CD4-positive, alpha-beta memory T cell (primary cell): ENCODE data around the gene DNMT3A. TPM values are rescaled to one million over a fixed set of nuclear protein-coding genes. Genes with fewer than 3 reads are reported as not detected.

Experiments used
- CTCF ChIA-PET: fragments of 350-600 bp; sonication (Branson Sonifier 250); formaldehyde crosslinking; loops from one replicate; lab custom pipeline; 2021; ENCODE audit warnings: inconsistent platforms; ENCODE audit not compliant: partially characterized antibody; lab: Charles Lee
- POLR2A ChIA-PET: fragments of 350-600 bp; sonication (Branson Sonifier 250); formaldehyde crosslinking; loops from one replicate; lab custom pipeline; 2021; ENCODE audit not compliant: partially characterized antibody; lab: Charles Lee
- DNase-seq, 5 donors: peaks; one replicate each; pipeline versions ENCODE4 v3.0.0 to v3.0.0-alpha.2; 2020 to 2022; ENCODE audit warnings: mixed read lengths in 1 of 5
- H3K27ac ChIP-seq: one replicate; pipeline ENCODE4 v1.7.0; 2013; ENCODE audit warnings: low read depth, low read length
- H3K27me3 ChIP-seq: 2 replicates; pipeline ENCODE4 v1.7.0; 2013; ENCODE audit warnings: mild to moderate bottlenecking, low read length, moderate library complexity; ENCODE audit not compliant: insufficient read depth
- H3K36me3 ChIP-seq: 2 replicates; pipeline ENCODE4 v1.7.0; 2013; ENCODE audit warnings: mild to moderate bottlenecking, low read length, moderate library complexity; ENCODE audit not compliant: insufficient read depth
- H3K4me1 ChIP-seq: 2 replicates; pipeline ENCODE4 v1.7.0; 2013; ENCODE audit warnings: mild to moderate bottlenecking, low read length, moderate library complexity; ENCODE audit not compliant: insufficient read depth
- H3K4me3 ChIP-seq, 2 donors: one replicate each; pipeline ENCODE4 v1.7.0; 2013; ENCODE audit warnings: low read length in 2 of 2, mild to moderate bottlenecking in 1 of 2
- H3K9me3 ChIP-seq, 2 donors: one replicate each; pipeline ENCODE4 v1.7.0; 2013; ENCODE audit warnings: low read length in 2 of 2, control low read depth in 1 of 2; ENCODE audit not compliant: control insufficient read depth in 1 of 2
- H3K27ac Mint-ChIP-seq, 7 donors: one replicate each; pipeline ENCODE4 v1.8.0; 2020 to 2021; ENCODE audit warnings: mixed read lengths in 7 of 7, mild to moderate bottlenecking in 6 of 7, inconsistent platforms in 3 of 7, moderate library complexity in 3 of 7
- H3K27me3 Mint-ChIP-seq, 2 donors: one replicate each; pipeline ENCODE4 v1.8.0; 2020 to 2021; ENCODE audit warnings: mixed read lengths in 2 of 2
- H3K36me3 Mint-ChIP-seq, 2 donors: one replicate each; pipeline ENCODE4 v1.8.0; 2020 to 2021; ENCODE audit warnings: mixed read lengths in 2 of 2, inconsistent platforms in 1 of 2, mild to moderate bottlenecking in 1 of 2
- H3K4me1 Mint-ChIP-seq, 4 donors: one replicate each; pipeline ENCODE4 v1.8.0; 2020 to 2021; ENCODE audit warnings: mixed read lengths in 4 of 4, mild to moderate bottlenecking in 1 of 4
- H3K4me3 Mint-ChIP-seq, 8 donors: one replicate each; pipeline ENCODE4 v1.8.0; 2020 to 2021; ENCODE audit warnings: mixed read lengths in 8 of 8, mild to moderate bottlenecking in 7 of 8, moderate library complexity in 6 of 8, inconsistent platforms in 3 of 8
- H3K9me3 Mint-ChIP-seq, 8 donors: one replicate each; pipeline ENCODE4 v1.8.0; 2020 to 2021; ENCODE audit warnings: mixed read lengths in 8 of 8, mild to moderate bottlenecking in 5 of 8, inconsistent platforms in 3 of 8, moderate library complexity in 1 of 8
- intact Hi-C: fragments of 100-400 bp; cut with micrococcal nuclease; formaldehyde crosslinking; loops from one replicate; pipeline ENCODE4 v1.15.1; 2023
- polyA plus RNA-seq, 2 donors: library from polyadenylated mRNA; unstranded; fragments of 300-500 nt; fragmentation: Illumina TruSeq; gene quantifications; one replicate each; pipeline ENCODE4 v1.2.3, GENCODE V29; 2021
- total RNA-seq, 2 experiments: library from RNA; stranded (reverse); gene quantifications; one replicate each; pipeline ENCODE4 v1.2.3, GENCODE V29; 2021

DNMT3A gene
- total and polyA plus RNA-seq, 4 experiments from 2014 or later, result 7.5 to 71.6 (median 38.4) TPM

- H3K4me1 Mint-ChIP-seq, result peaks cover 11 to 27% (median 21%) of the 10 kb centered on the region in 4 donors
- Histone ChIP-seq H3K4me1 (peaks cover 13% of the 10 kb centered on the region), H3K9me3 (no peaks in the 10 kb centered on the region), H3K36me3 (peaks cover 53% of the 10 kb centered on the region), H3K27me3 (no peaks in the 10 kb centered on the region), H3K4me3 (no peak overlapping the region), H3K27ac (no peak overlapping the region)
- H3K27ac Mint-ChIP-seq, result peak overlapping the region in 1 of 7 donors; percentile 47
- H3K27me3 Mint-ChIP-seq, result no peaks in the 10 kb centered on the region
- no peaks in the 10 kb centered on the region for H3K9me3 Mint-ChIP-seq
- H3K36me3 Mint-ChIP-seq, result peaks cover 15 to 52% of the 10 kb centered on the region in 2 donors
- ChIA-PET CTCF (no interaction called here), POLR2A (interaction anchor here (0.7 to 1.1 kb wide), 3 partner anchors 16 to 39 kb away, joined by 3 to 5 read pairs (median 3); no protein-coding TSS in a partner anchor)
- intact Hi-C loops, result no loop called here
- no peak for DNase-seq
- no peak overlapping the region for H3K4me3 Mint-ChIP-seq
Measured at GRCh38 chr2:25246558-25247290, 95.0 kb downstream of the DNMT3A start.

DNA sequence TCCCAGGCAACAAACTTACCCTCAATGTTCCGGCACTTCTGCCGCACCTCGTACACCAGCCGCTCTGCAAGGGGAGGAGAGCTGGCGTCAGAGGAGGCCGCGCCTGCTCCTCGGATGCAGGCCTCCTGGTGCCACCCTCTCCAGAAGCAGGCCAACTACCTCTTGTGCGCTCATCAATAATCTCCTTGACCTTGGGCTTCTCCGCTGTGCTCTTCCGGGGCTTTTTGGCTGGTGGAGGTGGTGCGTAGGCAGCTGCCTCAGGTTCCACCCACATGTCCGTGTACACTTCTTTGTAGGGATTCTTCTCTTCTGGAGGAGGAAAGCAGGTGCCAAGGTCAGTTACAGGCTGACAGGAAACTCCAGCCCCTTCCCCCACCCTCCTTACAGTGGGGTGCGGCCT lies 95.7 kb downstream of the DNMT3A start:
- POLR2A ChIA-PET, result no interaction called here
- DNase-seq, result no peak
- peaks cover 60% of the 10 kb centered on the region for H3K36me3 ChIP-seq
- no peaks in the 10 kb centered on the region for H3K9me3 Mint-ChIP-seq
- H3K4me1 Mint-ChIP-seq, result peaks cover 9 to 21% (median 17%) of the 10 kb centered on the region in 4 donors
- H3K27me3 Mint-ChIP-seq, result no peaks in the 10 kb centered on the region
- no peak overlapping the region for H3K4me3 Mint-ChIP-seq
- peaks cover 21 to 59% of the 10 kb centered on the region in 2 donors for H3K36me3 Mint-ChIP-seq
- H3K4me1 ChIP-seq, result peaks cover 7% of the 10 kb centered on the region
- intact Hi-C loops, result no loop called here
- no peaks in the 10 kb centered on the region for H3K27me3 ChIP-seq
- H3K9me3 ChIP-seq, result no peaks in the 10 kb centered on the region
- H3K27ac ChIP-seq, result no peak overlapping the region
- CTCF ChIA-PET, result no interaction called here
- no peak overlapping the region for H3K27ac Mint-ChIP-seq
- H3K4me3 ChIP-seq, result no peak overlapping the region

- intact Hi-C loops, result no loop called here
- DNase-seq, result no peak
- peaks cover under 1% of the 10 kb centered on the region for H3K4me1 ChIP-seq
- no peak overlapping the region for H3K27ac ChIP-seq
- no peaks in the 10 kb centered on the region for H3K27me3 ChIP-seq
- H3K36me3 ChIP-seq, result peaks cover 68% of the 10 kb centered on the region
- Mint-ChIP-seq H3K4me1 (peaks cover 6 to 12% (median 11%) of the 10 kb centered on the region in 4 donors), H3K27ac (no peak overlapping the region), H3K9me3 (no peaks in the 10 kb centered on the region), H3K36me3 (peaks cover 23 to 68% of the 10 kb centered on the region in 2 donors), H3K4me3 (no peak overlapping the region), H3K27me3 (no peaks in the 10 kb centered on the region)
- POLR2A ChIA-PET, result no interaction called here
- no peak overlapping the region for H3K4me3 ChIP-seq
- H3K9me3 ChIP-seq, result no peaks in the 10 kb centered on the region
- CTCF ChIA-PET, result no interaction called here
Measured at GRCh38 chr2:25245141-25245540, 96.6 kb downstream of the DNMT3A start.

DNA sequence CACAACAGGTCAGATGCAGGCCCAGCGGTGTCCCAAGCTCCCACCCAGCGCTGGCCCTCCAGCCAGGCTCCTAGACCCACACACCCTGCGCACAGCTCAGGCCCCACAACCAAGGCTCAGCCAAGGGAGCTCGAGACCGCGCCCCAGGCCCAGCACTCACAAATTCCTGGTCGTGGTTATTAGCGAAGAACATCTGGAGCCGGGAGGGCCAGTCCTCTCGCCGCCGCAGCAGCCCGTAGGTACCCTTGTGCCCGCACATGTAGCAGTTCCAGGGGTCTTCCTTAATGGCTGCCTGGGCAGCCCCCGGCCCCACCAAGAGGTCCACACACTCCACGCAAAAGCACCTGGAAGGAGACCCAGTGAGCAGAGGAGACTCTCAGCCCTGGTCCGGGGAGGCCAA lies 97.7 kb downstream of the DNMT3A start:
- Histone ChIP-seq H3K9me3 (no peaks in the 10 kb centered on the region), H3K27ac (no peak overlapping the region), H3K4me1 (no peaks in the 10 kb centered on the region), H3K4me3 (no peak overlapping the region), H3K27me3 (no peaks in the 10 kb centered on the region), H3K36me3 (peaks cover 80% of the 10 kb centered on the region)
- CTCF ChIA-PET, result interaction anchor here (0.6 to 1.9 kb wide), 3 partner anchors 15 to 33 kb away, joined by 3 to 4 read pairs (median 3); no protein-coding TSS in a partner anchor
- intact Hi-C loops, result no loop called here
- no peak for DNase-seq
- Mint-ChIP-seq H3K4me3 (no peak overlapping the region), H3K9me3 (no peaks in the 10 kb centered on the region), H3K27ac (no peak overlapping the region), H3K36me3 (peaks cover 30 to 72% of the 10 kb centered on the region in 2 donors), H3K27me3 (no peaks in the 10 kb centered on the region), H3K4me1 (peaks cover 0 to 3% (median under 1%) of the 10 kb centered on the region in 4 donors)
- POLR2A ChIA-PET, result interaction anchor here (0.5 to 2.2 kb wide), 6 partner anchors 9 to 271 kb away, joined by 3 to 10 read pairs (median 4); no protein-coding TSS in a partner anchor

DNA sequence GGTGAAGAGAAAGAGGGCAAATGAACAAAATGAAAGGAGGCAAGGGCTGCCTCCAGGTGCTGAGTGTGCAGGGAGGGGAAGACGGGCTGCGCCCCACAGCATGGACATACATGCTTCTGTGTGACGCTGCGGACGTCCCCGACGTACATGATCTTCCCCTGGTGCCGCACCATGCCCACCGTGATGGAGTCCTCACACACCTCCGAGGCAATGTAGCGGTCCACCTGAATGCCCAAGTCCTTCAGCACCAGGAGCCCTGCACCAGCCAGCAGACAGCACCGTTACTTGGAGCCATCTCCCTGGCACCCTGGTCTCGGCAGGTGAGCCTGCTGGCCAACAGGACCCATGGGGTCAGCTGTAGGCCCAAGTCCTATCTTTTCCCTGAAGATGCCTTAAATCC lies 100.3 kb downstream of the DNMT3A start:
- no peak overlapping the region for H3K27ac ChIP-seq
- H3K36me3 ChIP-seq, result peaks cover 94% of the 10 kb centered on the region
- H3K27me3 Mint-ChIP-seq, result no peaks in the 10 kb centered on the region
- intact Hi-C loops, result no loop called here
- DNase-seq, result no peak
- peak overlapping the region in 1 of 7 donors; percentile 23 for H3K27ac Mint-ChIP-seq
- POLR2A ChIA-PET, result interaction anchor here (0.8 to 5.0 kb wide), 2 partner anchors 10 to 72 kb away, joined by 3 to 21 read pairs; no protein-coding TSS in a partner anchor
- no peaks in the 10 kb centered on the region for H3K4me1 ChIP-seq
- no peaks in the 10 kb centered on the region for H3K9me3 ChIP-seq
- H3K4me1 Mint-ChIP-seq, result peaks cover 0 to 4% (median 0%) of the 10 kb centered on the region in 4 donors
- no peak overlapping the region for H3K4me3 Mint-ChIP-seq
- no peak overlapping the region for H3K4me3 ChIP-seq
- no peaks in the 10 kb centered on the region for H3K9me3 Mint-ChIP-seq
- CTCF ChIA-PET, result no interaction called here
- H3K27me3 ChIP-seq, result no peaks in the 10 kb centered on the region
- H3K36me3 Mint-ChIP-seq, result peaks cover 37 to 82% of the 10 kb centered on the region in 2 donors

DNA sequence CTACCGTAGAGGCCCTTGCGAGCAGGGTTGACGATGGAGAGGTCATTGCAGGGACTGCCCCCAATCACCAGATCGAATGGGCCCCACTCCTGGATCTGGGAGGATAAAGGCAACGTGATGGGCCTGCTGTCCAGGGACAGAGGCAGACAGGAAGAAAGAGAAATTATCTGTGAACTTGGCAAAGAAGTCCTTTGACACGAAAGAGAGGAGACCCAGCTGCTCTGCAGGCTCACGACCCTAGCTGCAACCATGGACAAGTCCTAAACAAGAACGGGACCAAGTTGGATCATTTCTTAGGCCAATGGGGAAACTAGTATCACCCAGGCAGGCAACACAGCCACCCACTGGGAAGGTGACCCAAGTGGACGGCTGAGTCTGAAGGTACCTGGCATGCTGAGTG lies 101.1 kb downstream of the DNMT3A start:
- no peaks in the 10 kb centered on the region for H3K9me3 Mint-ChIP-seq

DNA sequence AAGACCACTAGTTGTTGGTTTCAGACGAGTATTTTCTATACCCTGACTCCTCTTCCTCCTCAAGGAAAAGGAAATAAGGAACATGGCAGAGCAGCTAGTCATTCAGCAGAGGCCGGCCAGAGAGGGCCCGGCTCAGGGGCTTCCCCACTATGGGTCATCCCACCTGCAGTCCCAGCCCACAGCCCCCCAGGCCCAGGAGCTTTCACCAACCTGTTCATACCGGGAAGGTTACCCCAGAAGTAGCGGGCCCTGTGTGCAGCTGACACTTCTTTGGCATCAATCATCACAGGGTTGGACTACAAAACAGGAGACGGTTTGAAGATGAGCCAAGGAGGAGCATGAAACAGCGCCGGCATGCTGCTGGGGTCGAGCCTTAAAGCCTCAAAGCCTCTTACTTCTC lies 102.8 kb downstream of the DNMT3A start:
- Mint-ChIP-seq H3K9me3 (no peaks in the 10 kb centered on the region), H3K36me3 (peaks cover 43 to 83% of the 10 kb centered on the region in 2 donors), H3K27me3 (no peaks in the 10 kb centered on the region), H3K4me3 (no peak overlapping the region), H3K4me1 (peaks cover 0 to 4% (median 0%) of the 10 kb centered on the region in 4 donors), H3K27ac (peak overlapping the region in 1 of 7 donors; percentile 27)
- Histone ChIP-seq H3K9me3 (no peaks in the 10 kb centered on the region), H3K27me3 (no peaks in the 10 kb centered on the region), H3K27ac (no peak overlapping the region), H3K4me3 (no peak overlapping the region), H3K4me1 (no peaks in the 10 kb centered on the region), H3K36me3 (peaks cover 91% of the 10 kb centered on the region)
- POLR2A ChIA-PET, result interaction anchor here (5.0 kb wide), 1 partner anchor 12 kb away, joined by 21 read pairs; no protein-coding TSS in a partner anchor
- intact Hi-C loops, result no loop called here
- DNase-seq, result no peak
- CTCF ChIA-PET, result interaction anchor here (1.1 to 2.2 kb wide), 2 partner anchors 8 to 11 kb away, joined by 3 to 8 read pairs; no protein-coding TSS in a partner anchor

More for the DNA sequence above, 101.1 kb downstream of the DNMT3A start:
- CTCF ChIA-PET, result no interaction called here
- no peaks in the 10 kb centered on the region for H3K4me1 ChIP-seq
- no peak overlapping the region for H3K27ac ChIP-seq
- H3K4me3 ChIP-seq, result no peak overlapping the region
- no peak for DNase-seq
- H3K27me3 ChIP-seq, result no peaks in the 10 kb centered on the region
- no peaks in the 10 kb centered on the region for H3K9me3 ChIP-seq
- POLR2A ChIA-PET, result interaction anchor here (1.2 to 5.0 kb wide), 2 partner anchors 11 to 122 kb away, joined by 3 to 21 read pairs; no protein-coding TSS in a partner anchor
- Mint-ChIP-seq H3K27ac (peak overlapping the region in 1 of 7 donors; percentile 72), H3K4me1 (peaks cover 0 to 4% (median 0%) of the 10 kb centered on the region in 4 donors), H3K36me3 (peaks cover 36 to 78% of the 10 kb centered on the region in 2 donors), H3K4me3 (no peak overlapping the region), H3K27me3 (no peaks in the 10 kb centered on the region)
- intact Hi-C loops, result no loop called here
- H3K36me3 ChIP-seq, result peaks cover 93% of the 10 kb centered on the region
